K562 (cell line): Measurements from ENCODE around the gene DAB2IP. TPM values are rescaled to one million over a fixed set of nuclear protein-coding genes. Genes with fewer than 3 reads are reported as not detected.

Experiments
- ATAC-seq: fragments of 200-7000 bp; cut with Tn5 transposase; 3 replicates; pipeline ENCODE4 v1.9.1; 2020; ENCODE audit warnings: moderate library complexity
- BruUV-seq: library from RNA; stranded (reverse); fragments of 400-500 nt; replicated peaks from 2 replicates; lab custom pipeline; 2021; lab: Mats Ljungman, UMichigan
- CTCF ChIA-PET: fragments of 300-600 bp; formaldehyde crosslinking; extraction: SDS; loops from one replicate; lab custom pipeline; 2021; ENCODE audit warnings: low intra/inter-chr PET ratio; lab: Yijun Ruan, JAX
- POLR2A ChIA-PET: fragments of 300-600, 350-650 bp; sonication (Branson Sonifier 250); formaldehyde crosslinking; extraction: SDS; loops from one replicate; lab custom pipeline; 2021; ENCODE audit warnings: antibody characterized with exemption, inconsistent platforms; lab: Yijun Ruan, JAX
- DNase-seq, 4 experiments: peaks; one replicate each; pipeline versions ENCODE4 v3.0.0 to v3.0.0-alpha.2; 2011 to 2018; ENCODE audit warnings: low spot score in 3 of 4, mixed read lengths in 3 of 4; ENCODE audit errors: extremely low read depth in 1 of 4
- FAIRE-seq: peaks from 2 replicates; lab custom pipeline; 2011; peaks lifted over from hg19 to GRCh38; lab: Jason Lieb, UNC
- H2AFZ ChIP-seq: 2 replicates; pipeline ENCODE4 v1.6.0; 2011; ENCODE audit warnings: low read depth, low read length, control low read depth, inconsistent platforms
- H3K27ac ChIP-seq: fragments of 200-600 bp; 3 replicates; pipeline ENCODE4 v1.8.0; 2011; ENCODE audit warnings: low read depth, mild to moderate bottlenecking, control low read depth, inconsistent platforms, low read length, moderate library complexity, mixed read lengths; ENCODE audit errors: extremely low read depth
- H3K27me3 ChIP-seq, 2 experiments: fragments of 300-600 bp in 1 of 2; 2 replicates in 1 of 2; 3 replicates in 1 of 2; pipeline versions ENCODE4 v1.6.0 to v1.8.0; 2011; ENCODE audit warnings: inconsistent platforms in 2 of 2, low read length in 2 of 2, mild to moderate bottlenecking in 1 of 2, mixed read lengths in 1 of 2, moderate library complexity in 1 of 2; ENCODE audit not compliant: control insufficient read depth in 2 of 2, insufficient read depth in 2 of 2
- H3K36me3 ChIP-seq: fragments of 300-600 bp; 3 replicates; pipeline ENCODE4 v1.8.0; 2011; ENCODE audit warnings: mild to moderate bottlenecking, low read length, inconsistent platforms; ENCODE audit not compliant: control insufficient read depth, insufficient read depth
- H3K4me1 ChIP-seq, 2 experiments: fragments of 200-600 bp in 1 of 2; replicated peaks in 1 of 2; 2 replicates in 1 of 2; 3 replicates in 1 of 2; pipeline versions ENCODE4 v1.5.1 to v1.8.0; 2011; ENCODE audit warnings: inconsistent platforms in 2 of 2, low read length in 2 of 2, mild to moderate bottlenecking in 1 of 2, mixed read lengths in 1 of 2, moderate library complexity in 1 of 2; ENCODE audit not compliant: control insufficient read depth in 2 of 2, insufficient read depth in 2 of 2
- H3K4me2 ChIP-seq: 2 replicates; pipeline ENCODE4 v1.6.1; 2011; ENCODE audit warnings: low read length, control low read depth, inconsistent platforms, mixed read lengths; ENCODE audit not compliant: insufficient read depth
- H3K4me3 ChIP-seq: fragments of 200-600 bp; sonication (generic), shearing (Covaris generic); 2 replicates; pipeline ENCODE4 v1.5.1; 2016; ENCODE audit warnings: control low read depth, inconsistent platforms
- H3K79me2 ChIP-seq: fragments of 200-600 bp; 3 replicates; pipeline ENCODE4 v1.8.0; 2011; ENCODE audit warnings: low read length, inconsistent platforms; ENCODE audit not compliant: control insufficient read depth, insufficient read depth
- H3K9ac ChIP-seq, 2 experiments: 2 replicates each; pipeline versions ENCODE4 v1.6.0 to v1.6.1; 2011; ENCODE audit warnings: low read depth in 2 of 2, low read length in 2 of 2, control low read depth in 1 of 2, inconsistent platforms in 1 of 2, mild to moderate bottlenecking in 1 of 2, mixed read lengths in 1 of 2; ENCODE audit not compliant: insufficient read depth in 1 of 2
- H3K9me1 ChIP-seq: one replicate; pipeline ENCODE4 v1.6.0; 2011; ENCODE audit warnings: inconsistent platforms, mild to moderate bottlenecking, low read length, moderate library complexity; ENCODE audit not compliant: control insufficient read depth, insufficient read depth
- H3K9me3 ChIP-seq: replicated peaks from 2 replicates; pipeline ENCODE4 v1.5.1; 2011; ENCODE audit warnings: low read depth, low read length, inconsistent platforms; ENCODE audit not compliant: control insufficient read depth, insufficient read depth
- H4K20me1 ChIP-seq: replicated peaks from 2 replicates; pipeline ENCODE4 v1.6.1; 2011; ENCODE audit warnings: low read length, inconsistent platforms, mixed read lengths; ENCODE audit not compliant: control insufficient read depth, insufficient read depth
- ASH1L ChIP-seq: fragments of 450-650 bp; IDR thresholded peaks from 2 replicates; pipeline ENCODE4 v1.6.1; 2018; ENCODE audit warnings: borderline replicate concordance, mild to moderate bottlenecking, low read depth; ENCODE audit not compliant: partially characterized antibody
- LARP7 ChIP-seq: fragments of 450-650 bp; IDR thresholded peaks from 2 replicates; pipeline ENCODE4 v1.6.1; 2016
- PTBP1 ChIP-seq: fragments of 200-400 bp; formaldehyde crosslinking; IDR thresholded peaks from 2 replicates; pipeline ENCODE4 v1.6.1; 2017; ENCODE audit warnings: low read depth, low read length
- RBBP5 ChIP-seq: fragments of 200-600 bp; sonication (generic); IDR thresholded peaks from 2 replicates; pipeline ENCODE4 v1.6.1; 2012; ENCODE audit warnings: borderline replicate concordance, mild to moderate bottlenecking, low read length, control low read depth, inconsistent platforms; ENCODE audit not compliant: insufficient read depth, poor library complexity, severe bottlenecking
- SAFB2 ChIP-seq: fragments of 200-400 bp; formaldehyde crosslinking; IDR thresholded peaks from 2 replicates; pipeline ENCODE4 v1.6.1; 2018; ENCODE audit warnings: borderline replicate concordance, low read length, low read depth, moderate library complexity; ENCODE audit not compliant: severe bottlenecking
- SIX5 ChIP-seq, 2 experiments: IDR thresholded peaks; 2 replicates each; pipeline ENCODE4 v1.6.1; 2011; ENCODE audit warnings: low read length in 2 of 2, borderline replicate concordance in 1 of 2, low read depth in 1 of 2, mild to moderate bottlenecking in 1 of 2, moderate library complexity in 1 of 2; ENCODE audit not compliant: insufficient read depth in 1 of 2
- TCF3 ChIP-seq: sonication (generic); formaldehyde crosslinking; IDR thresholded peaks from 2 replicates; pipeline ENCODE4 v1.4.0; 2020; ENCODE audit warnings: mild to moderate bottlenecking, missing genetic modification reagents
- ZNF175 ChIP-seq: fragments of 200-800 bp; sonication (Bioruptor generic); IDR thresholded peaks from 2 replicates; pipeline ENCODE4 v1.6.1; 2016; ENCODE audit warnings: low read depth, mild to moderate bottlenecking, missing genetic modification characterization, missing compliant biosample characterization
- ZNF212 ChIP-seq: fragments of 450-650 bp; formaldehyde crosslinking; IDR thresholded peaks from 2 replicates; pipeline ENCODE4 v1.4.0; 2020; ENCODE audit warnings: mild to moderate bottlenecking
- ZNF23 ChIP-seq: fragments of 250-450 bp; sonication (Bioruptor Pico); IDR thresholded peaks from 2 replicates; pipeline ENCODE4 v1.4.0; 2020; ENCODE audit warnings: mild to moderate bottlenecking
- ZSCAN32 ChIP-seq: fragments of 450-650 bp; formaldehyde crosslinking; IDR thresholded peaks from 2 replicates; pipeline ENCODE4 v1.4.0; 2020; ENCODE audit warnings: mild to moderate bottlenecking, moderate library complexity
- WGBS: fragments of 100-300 bp; shearing (Covaris generic); methylation state at CpG from one replicate; pipeline ENCODE4 v1.1.6; 2016; ENCODE audit warnings: low coverage, mixed read lengths; ENCODE audit not compliant: insufficient coverage; ENCODE audit errors: missing lambda C conversion rate; 5-methylcytosine and 5-hydroxymethylcytosine counted together
- in situ Hi-C: fragments of 300-500 bp; cut with MboI; formaldehyde crosslinking; loops from 4 replicates; pipeline ENCODE4 v1.15.0; 2018; ENCODE audit warnings: inconsistent platforms, mixed read lengths
- intact Hi-C: fragments of 100-400 bp; cut with micrococcal nuclease; formaldehyde crosslinking; loops from 2 replicates; pipeline ENCODE4 v1.14.2; 2022
- polyA plus RNA-seq, 8 experiments: library from polyadenylated mRNA; depleted of rRNA in 4 of 8; stranded (reverse) in 5 of 8; unstranded in 3 of 8; fragments of >200 nt; fragmentation: Nextera tagmentation in 2 of 8; fragmentation: Illumina TruSeq in 1 of 8; extraction: Ambion mirVana in 2 of 8; extraction: Trizol in 1 of 8; gene quantifications; 2 replicates each; pipeline versions ENCODE4 v1.2.1 to v1.2.3, GENCODE V29; 2011 to 2014; ENCODE audit warnings: inconsistent platforms in 1 of 8, missing spikeins in 1 of 8
- total RNA-seq, 7 experiments: library from RNA; depleted of rRNA in 6 of 7; stranded (reverse); fragments of >200 nt in 6 of 7; fragmentation: Illumina TruSeq in 2 of 7; extraction: Trizol in 2 of 7; gene quantifications; 2 replicates each; pipeline versions ENCODE4 v1.2.1 to v1.2.3, GENCODE V29; 2011 to 2021; ENCODE audit warnings: low replicate concordance in 1 of 7
- TF ChIP-seq, protein P1 (sequence below): sonication (generic); formaldehyde crosslinking; IDR thresholded peaks from 2 replicates; pipeline ENCODE4 v1.8.1; 2023; ENCODE audit warnings: mild to moderate bottlenecking, missing genetic modification reagents
- TF ChIP-seq, protein P2 (sequence below): fragments of 250-450 bp; sonication (Bioruptor Pico); IDR thresholded peaks from 2 replicates; pipeline ENCODE4 v1.5.0; 2021; ENCODE audit warnings: mild to moderate bottlenecking, moderate library complexity
- TF ChIP-seq, protein P3 (sequence below): sonication (generic); formaldehyde crosslinking; IDR thresholded peaks from 2 replicates; pipeline ENCODE4 v1.8.0; 2022; ENCODE audit warnings: missing genetic modification reagents, mild to moderate bottlenecking, moderate library complexity, borderline replicate concordance
- TF ChIP-seq, protein P4 (sequence below): IDR thresholded peaks from 2 replicates; pipeline ENCODE4 v1.6.1; 2012; ENCODE audit warnings: low read depth, low read length, improper control_type of control experiment, borderline replicate concordance

The DAB2IP gene
- total and polyA plus RNA-seq, 9 of the 15 experiments (the other 6 are each of a cell fraction or from before 2014, with no cell fraction given): 0.04 to 0.31 (median 0.08) TPM; not detected in 5

DNA sequence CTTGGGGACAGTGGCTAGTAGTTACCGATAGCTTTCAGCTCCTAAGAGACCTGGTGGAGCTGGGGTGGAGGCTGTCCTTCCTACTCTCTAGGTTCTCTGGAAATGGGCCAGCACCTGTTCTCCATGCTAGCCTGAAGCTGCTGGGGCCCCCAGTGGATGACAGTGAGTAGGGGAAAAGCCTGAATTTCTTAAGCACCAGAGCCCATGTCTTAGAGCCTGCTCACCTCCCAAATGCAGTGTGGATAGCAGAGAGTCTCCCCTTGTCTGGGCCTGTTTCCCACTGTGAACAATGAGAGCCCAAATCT is 105.8 kb downstream of the DAB2IP start:
- intact Hi-C loops (no loop called here), in situ Hi-C loops (no loop called here)
- Histone ChIP-seq H3K27me3 (peaks cover 0 to 77% of the 10 kb centered on the region in 2 experiments; a peak in 3 of 5 replicates), H3K4me2 (no peak overlapping the region), H4K20me1 (peaks cover 31% of the 10 kb centered on the region), H3K79me2 (no peaks in the 10 kb centered on the region), H3K9me1 (peaks cover 3% of the 10 kb centered on the region), H3K4me3 (no peak overlapping the region), H2AFZ (no peak overlapping the region), H3K4me1 (no peaks in the 10 kb centered on the region), H3K9ac (no peak overlapping the region), H3K27ac (no peak overlapping the region), H3K36me3 (no peaks in the 10 kb centered on the region), H3K9me3 (no peaks in the 10 kb centered on the region)
- ATAC-seq (no peak), FAIRE-seq (no peak), DNase-seq (no peak)
- ChIA-PET POLR2A (interaction anchor here (0.7 kb wide), 1 partner anchor 68 kb away, joined by 3 read pairs; no protein-coding TSS in a partner anchor), CTCF (no interaction called here)
- no TSS peak for BruUV-seq
- WGBS: 0% methylated on average over 1 of the region's 1 CpG
- TF ChIP-seq SIX5 (IDR thresholded peaks at IDR 0.05; ENCODE audit: borderline replicate concordance in 1 of 2, insufficient read depth in 1 of 2, low read depth in 1 of 2, low read length in 2 of 2): no peak
- TF ChIP-seq PTBP1: no peak
- TF ChIP-seq, protein P1, sequence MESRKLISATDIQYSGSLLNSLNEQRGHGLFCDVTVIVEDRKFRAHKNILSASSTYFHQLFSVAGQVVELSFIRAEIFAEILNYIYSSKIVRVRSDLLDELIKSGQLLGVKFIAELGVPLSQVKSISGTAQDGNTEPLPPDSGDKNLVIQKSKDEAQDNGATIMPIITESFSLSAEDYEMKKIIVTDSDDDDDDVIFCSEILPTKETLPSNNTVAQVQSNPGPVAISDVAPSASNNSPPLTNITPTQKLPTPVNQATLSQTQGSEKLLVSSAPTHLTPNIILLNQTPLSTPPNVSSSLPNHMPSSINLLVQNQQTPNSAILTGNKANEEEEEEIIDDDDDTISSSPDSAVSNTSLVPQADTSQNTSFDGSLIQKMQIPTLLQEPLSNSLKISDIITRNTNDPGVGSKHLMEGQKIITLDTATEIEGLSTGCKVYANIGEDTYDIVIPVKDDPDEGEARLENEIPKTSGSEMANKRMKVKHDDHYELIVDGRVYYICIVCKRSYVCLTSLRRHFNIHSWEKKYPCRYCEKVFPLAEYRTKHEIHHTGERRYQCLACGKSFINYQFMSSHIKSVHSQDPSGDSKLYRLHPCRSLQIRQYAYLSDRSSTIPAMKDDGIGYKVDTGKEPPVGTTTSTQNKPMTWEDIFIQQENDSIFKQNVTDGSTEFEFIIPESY (CRISPR knock-in tag): no peak
- TF ChIP-seq ZNF212 (CRISPR knock-in tag): no peak
- TF ChIP-seq ASH1L: no peak
- TF ChIP-seq SAFB2: no peak
- TF ChIP-seq, protein P2, sequence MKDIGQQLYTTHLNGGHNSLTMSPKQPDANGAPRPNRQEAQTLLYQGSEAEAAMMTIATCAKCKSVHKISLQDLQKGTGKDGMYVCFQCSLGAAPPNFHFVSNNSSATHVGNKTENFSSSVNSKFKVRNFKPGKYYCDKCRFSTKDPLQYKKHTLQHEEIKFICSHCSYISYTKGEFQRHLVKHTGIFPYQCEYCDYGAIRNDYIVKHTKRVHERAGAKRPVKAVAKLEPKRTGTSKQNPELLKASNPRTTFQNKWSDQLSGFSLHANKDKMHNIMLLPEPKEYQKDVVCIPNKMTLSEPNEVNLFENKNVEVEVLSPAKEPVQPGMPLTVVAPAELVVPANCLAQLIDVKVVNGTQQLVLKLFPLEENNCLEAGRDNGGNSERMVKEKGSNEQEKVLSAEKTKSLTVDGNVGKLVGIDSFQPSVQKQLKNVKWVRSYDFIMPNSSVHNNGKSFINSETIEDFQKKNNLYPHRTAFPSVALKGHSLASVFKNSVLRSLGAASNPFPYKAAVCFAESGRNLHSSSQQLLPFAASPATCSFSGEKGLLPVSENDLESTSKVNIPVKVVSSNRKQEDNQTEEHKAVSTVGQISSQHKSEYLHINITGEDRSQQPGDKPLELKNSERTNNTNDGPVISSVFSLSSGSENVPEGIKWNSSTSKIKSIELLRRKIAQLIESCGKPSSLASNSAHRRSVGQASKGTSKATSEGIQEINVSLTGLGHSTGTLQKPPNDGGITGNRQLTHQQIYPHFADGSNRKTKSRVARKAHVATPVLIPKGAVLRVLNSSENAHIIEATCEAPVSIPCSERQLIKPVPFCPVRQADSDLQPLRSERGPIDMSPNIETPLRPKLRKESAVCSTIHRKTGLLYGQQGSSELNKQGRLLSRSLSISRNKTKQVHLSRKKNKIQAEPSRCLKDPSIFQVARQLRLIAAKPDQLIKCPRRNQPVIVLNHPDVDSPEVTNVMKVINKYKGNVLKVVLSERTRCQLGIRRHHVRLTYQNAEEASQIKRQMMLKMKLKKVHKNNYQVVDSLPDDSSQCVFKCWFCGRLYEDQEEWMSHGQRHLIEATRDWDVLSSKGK (CRISPR knock-in tag): no peak
- TF ChIP-seq ZNF175: no peak
- TF ChIP-seq, protein P3, sequence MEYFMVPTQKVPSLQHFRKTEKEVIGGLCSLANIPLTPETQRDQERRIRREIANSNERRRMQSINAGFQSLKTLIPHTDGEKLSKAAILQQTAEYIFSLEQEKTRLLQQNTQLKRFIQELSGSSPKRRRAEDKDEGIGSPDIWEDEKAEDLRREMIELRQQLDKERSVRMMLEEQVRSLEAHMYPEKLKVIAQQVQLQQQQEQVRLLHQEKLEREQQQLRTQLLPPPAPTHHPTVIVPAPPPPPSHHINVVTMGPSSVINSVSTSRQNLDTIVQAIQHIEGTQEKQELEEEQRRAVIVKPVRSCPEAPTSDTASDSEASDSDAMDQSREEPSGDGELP: no peak
- no peak for TF ChIP-seq ZNF23 (CRISPR knock-in tag)
- no peak for TF ChIP-seq TCF3 (CRISPR knock-in tag)
- TF ChIP-seq RBBP5: no peak
- TF ChIP-seq LARP7: no peak
- TF ChIP-seq ZSCAN32 (CRISPR knock-in tag): no peak
- TF ChIP-seq, protein P4, sequence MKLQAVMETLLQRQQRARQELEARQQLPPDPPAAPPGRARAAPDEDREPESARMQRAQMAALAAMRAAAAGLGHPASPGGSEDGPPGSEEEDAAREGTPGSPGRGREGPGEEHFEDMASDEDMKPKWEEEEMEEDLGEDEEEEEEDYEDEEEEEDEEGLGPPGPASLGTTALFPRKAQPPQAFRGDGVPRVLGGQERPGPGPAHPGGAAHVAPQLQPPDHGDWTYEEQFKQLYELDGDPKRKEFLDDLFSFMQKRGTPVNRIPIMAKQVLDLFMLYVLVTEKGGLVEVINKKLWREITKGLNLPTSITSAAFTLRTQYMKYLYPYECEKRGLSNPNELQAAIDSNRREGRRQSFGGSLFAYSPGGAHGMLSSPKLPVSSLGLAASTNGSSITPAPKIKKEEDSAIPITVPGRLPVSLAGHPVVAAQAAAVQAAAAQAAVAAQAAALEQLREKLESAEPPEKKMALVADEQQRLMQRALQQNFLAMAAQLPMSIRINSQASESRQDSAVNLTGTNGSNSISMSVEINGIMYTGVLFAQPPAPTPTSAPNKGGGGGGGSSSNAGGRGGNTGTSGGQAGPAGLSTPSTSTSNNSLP: no peak
